ENCODE measurements around the gene C11orf52.

Gene C11orf52

DNA sequence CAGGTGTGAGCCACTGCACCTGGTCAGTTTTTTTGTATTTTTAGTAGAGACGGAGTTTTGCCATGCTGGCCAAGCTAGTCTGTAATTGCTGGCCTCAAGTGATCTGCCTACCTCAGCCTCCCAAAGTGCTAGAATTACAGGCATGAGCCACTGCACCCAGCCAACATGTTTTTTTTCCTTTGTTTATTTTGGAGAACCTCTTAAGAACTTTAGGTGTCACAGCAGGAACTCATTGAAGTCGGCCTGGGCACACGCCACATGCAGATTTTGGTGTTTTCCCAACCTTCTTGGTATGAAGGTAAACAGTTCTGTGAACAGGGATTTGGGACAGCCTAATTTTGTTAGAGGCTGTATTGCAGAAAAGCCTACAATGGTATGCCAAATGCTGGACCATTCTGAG is 27.8 kb downstream of the C11orf52 start:
- FAIRE-seq (no peak), DNase-seq (ENCODE audit: insufficient read length, low spot score) (no peak)
- no peak for TF ChIP-seq TAF1 (IDR thresholded peaks at IDR 0.05; ENCODE audit: low read depth, low read length)
- TF ChIP-seq SPI1 (IDR thresholded peaks at IDR 0.05; ENCODE audit: low read depth, low read length) = no peak
- TF ChIP-seq PAX5 (IDR thresholded peaks at IDR 0.05; ENCODE audit: insufficient read depth, low read length, severe bottlenecking) = no peak
- no peak for TF ChIP-seq POLR2A (IDR thresholded peaks at IDR 0.05; ENCODE audit: low read depth, low read length)
- TF ChIP-seq POU2F2 (IDR thresholded peaks at IDR 0.05; ENCODE audit: low read depth, low read length) = no peak
- TF ChIP-seq POLR2AphosphoS5 (IDR thresholded peaks at IDR 0.05; ENCODE audit: low read depth, low read length) = no peak

DNA sequence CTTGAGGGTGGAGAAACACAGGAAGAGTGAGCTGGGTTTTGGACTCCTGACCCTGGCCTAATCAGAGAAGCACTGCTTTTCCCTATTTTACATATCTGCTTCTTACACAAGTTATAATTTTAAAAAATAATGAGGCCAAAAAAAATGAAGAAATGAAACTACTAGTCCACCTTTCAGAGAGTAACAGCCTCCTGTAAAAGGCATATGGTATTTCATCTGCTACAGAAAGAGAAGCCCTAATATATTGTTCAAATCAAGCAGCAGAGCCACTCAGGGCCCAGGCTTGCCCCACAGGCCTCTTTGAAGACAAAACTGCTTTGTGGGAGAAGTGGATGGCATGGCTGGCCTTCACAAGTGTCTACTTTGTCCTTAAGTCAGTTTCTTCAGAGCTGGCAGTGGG is 28.4 kb downstream of the C11orf52 start:
- TF ChIP-seq SPI1 (IDR thresholded peaks at IDR 0.05; ENCODE audit: low read depth, low read length) (peak; percentile 67), POLR2AphosphoS5 (IDR thresholded peaks at IDR 0.05; ENCODE audit: low read depth, low read length) (no peak)
- no peak for DNase-seq (ENCODE audit: insufficient read length, low spot score)
- FAIRE-seq = no peak

DNA sequence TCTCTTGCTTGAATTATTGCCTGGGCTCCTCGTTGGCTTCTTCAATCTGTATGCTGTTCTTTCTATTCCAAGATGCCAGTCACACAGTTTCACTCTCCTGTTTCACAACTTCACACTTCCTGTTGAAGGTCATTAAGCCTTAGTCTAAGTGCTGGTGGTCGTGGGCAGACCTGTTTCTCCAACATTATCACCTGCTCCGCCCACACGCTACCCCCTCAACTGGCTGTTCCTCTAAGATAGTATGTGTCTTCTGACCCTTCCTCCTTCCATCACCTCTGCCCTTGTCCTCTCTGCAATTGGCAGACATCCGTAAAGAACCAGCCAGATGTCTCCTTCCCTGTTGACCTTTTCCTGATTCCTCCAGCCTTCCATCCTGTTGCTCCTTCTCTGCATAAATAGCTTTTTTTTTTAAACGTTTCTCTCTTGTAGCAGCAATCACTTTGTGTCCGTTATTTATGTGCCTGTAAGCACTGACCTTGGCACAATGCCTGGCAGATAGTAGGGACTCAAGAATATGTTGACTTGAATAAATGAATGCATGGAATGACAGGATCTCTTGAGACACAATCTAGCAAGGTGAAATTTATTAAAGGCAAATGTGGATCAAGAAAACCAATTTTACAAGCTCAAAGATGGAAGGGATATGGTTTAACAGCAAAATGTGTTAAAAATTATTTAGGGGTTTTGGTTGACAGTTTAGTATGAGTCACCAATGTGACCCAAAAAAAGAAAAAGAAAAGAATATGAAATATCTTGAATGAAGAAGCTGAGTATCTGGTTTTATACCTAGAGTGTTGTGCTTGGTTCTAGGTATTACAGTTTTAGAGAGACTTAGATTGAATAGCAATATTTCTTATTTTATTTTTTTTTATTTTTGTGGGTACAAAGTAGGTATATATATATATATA is 31.1 kb downstream of the C11orf52 start:
- TF ChIP-seq TAF1 (IDR thresholded peaks at IDR 0.05; ENCODE audit: low read depth, low read length) (no peak), PAX5 (IDR thresholded peaks at IDR 0.05; ENCODE audit: insufficient read depth, low read length, severe bottlenecking) (no peak)
- DNase-seq (ENCODE audit: insufficient read length, low spot score) = no peak
- peak; percentile 65 for FAIRE-seq

DNA sequence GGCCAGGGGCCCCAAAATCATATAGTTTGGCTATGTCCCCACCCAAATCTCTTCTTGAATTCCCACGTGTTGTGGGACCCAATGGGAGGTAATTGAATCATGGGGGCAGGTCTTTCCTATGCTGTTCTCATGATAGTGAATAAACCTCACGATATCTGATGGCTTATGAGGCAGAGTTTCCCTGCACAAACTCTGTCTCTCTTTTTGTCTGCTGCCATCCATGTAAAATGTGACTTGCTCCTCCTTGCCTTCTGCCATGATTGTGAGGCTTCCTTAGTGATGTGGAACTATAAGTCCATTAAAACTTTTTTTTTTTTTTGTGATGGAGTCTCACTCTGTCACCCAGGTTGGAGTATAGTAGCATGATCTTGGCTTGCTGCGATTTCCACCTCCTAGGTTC is 32.9 kb downstream of the C11orf52 start:
- TF ChIP-seq SPI1 (IDR thresholded peaks at IDR 0.05; ENCODE audit: low read depth, low read length) = no peak
- TF ChIP-seq PAX5 (IDR thresholded peaks at IDR 0.05; ENCODE audit: insufficient read depth, low read length, severe bottlenecking) = no peak
- TF ChIP-seq POU2F2 (IDR thresholded peaks at IDR 0.05; ENCODE audit: low read depth, low read length) = no peak
- no peak for TF ChIP-seq POLR2A (IDR thresholded peaks at IDR 0.05; ENCODE audit: low read depth, low read length)
- TF ChIP-seq POLR2AphosphoS5 (IDR thresholded peaks at IDR 0.05; ENCODE audit: low read depth, low read length) = no peak
- no peak for TF ChIP-seq TAF1 (IDR thresholded peaks at IDR 0.05; ENCODE audit: low read depth, low read length)
- DNase-seq (ENCODE audit: insufficient read length, low spot score) = no peak
- FAIRE-seq = no peak

DNA sequence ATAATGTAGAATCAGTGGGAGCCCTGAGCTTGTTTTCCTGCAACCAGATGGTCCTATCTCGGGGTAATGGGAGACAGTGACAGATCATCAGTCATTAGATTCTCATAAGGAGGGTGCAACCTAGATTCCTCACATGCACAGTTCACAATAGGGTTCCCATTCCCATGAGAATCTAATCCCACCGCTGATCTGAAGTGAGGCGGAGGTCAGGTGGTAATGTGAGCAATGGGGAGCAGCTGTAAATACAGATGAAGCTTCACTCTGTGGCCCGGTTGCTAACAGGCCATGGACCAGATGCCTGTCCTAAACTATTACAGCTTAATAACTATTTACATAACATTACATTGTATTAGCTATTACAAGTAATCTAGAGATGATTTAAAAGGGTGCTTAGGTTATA is 35.4 kb downstream of the C11orf52 start:
- FAIRE-seq = no peak
- no peak for DNase-seq (ENCODE audit: insufficient read length, low spot score)
- no peak for TF ChIP-seq POU2F2 (IDR thresholded peaks at IDR 0.05; ENCODE audit: low read depth, low read length)
- TF ChIP-seq SPI1 (IDR thresholded peaks at IDR 0.05; ENCODE audit: low read depth, low read length) = no peak
- no peak for TF ChIP-seq PAX5 (IDR thresholded peaks at IDR 0.05; ENCODE audit: insufficient read depth, low read length, severe bottlenecking)
- TF ChIP-seq POLR2AphosphoS5 (IDR thresholded peaks at IDR 0.05; ENCODE audit: low read depth, low read length) = no peak

DNA sequence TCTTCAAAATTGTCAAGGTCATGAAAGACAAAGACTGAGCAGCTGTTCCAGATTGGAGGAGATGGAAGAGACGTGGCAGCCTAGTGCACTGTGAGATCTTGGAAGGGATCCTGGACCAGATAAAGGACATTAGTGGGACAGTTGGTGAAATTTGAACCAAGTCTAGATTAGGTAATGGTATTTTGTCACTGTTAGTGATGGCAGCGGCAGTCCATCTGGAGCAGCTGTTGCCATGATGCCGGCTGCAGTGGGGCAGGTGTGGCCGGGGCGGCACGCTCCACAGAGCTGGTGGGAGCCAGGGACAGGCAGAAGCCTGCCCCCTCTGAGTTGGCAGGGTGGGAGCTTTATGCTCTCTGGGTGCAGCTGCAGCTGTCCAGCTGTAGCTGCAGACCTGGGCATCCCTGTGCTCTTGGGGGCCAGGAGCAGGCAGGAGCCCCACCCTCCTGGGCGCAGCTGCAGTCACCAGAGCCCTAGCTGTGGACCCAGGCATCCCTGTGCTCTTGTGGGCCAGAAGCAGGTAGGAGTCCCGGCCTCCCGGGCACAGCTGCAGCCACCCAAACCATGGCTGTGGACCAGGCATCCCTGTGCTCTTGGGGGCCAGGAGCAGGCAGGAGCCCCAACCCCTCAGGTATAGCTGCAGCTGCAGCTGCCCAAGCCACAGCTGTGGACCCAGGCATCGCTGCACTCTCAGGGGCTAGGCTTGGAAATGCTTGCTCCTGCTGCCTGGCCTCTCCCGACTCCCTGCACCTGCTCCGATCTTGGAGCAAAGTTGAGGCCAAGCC is 39.1 kb downstream of the C11orf52 start:
- TF ChIP-seq SPI1 (IDR thresholded peaks at IDR 0.05; ENCODE audit: low read depth, low read length) = no peak
- TF ChIP-seq POLR2AphosphoS5 (IDR thresholded peaks at IDR 0.05; ENCODE audit: low read depth, low read length) = no peak
- no peak for TF ChIP-seq PAX5 (IDR thresholded peaks at IDR 0.05; ENCODE audit: insufficient read depth, low read length, severe bottlenecking)
- TF ChIP-seq POLR2A (IDR thresholded peaks at IDR 0.05; ENCODE audit: low read depth, low read length) = no peak
- TF ChIP-seq TAF1 (IDR thresholded peaks at IDR 0.05; ENCODE audit: low read depth, low read length) = no peak
- no peak for TF ChIP-seq POU2F2 (IDR thresholded peaks at IDR 0.05; ENCODE audit: low read depth, low read length)
- DNase-seq (ENCODE audit: insufficient read length, low spot score) (no peak), FAIRE-seq (no peak)

DNA sequence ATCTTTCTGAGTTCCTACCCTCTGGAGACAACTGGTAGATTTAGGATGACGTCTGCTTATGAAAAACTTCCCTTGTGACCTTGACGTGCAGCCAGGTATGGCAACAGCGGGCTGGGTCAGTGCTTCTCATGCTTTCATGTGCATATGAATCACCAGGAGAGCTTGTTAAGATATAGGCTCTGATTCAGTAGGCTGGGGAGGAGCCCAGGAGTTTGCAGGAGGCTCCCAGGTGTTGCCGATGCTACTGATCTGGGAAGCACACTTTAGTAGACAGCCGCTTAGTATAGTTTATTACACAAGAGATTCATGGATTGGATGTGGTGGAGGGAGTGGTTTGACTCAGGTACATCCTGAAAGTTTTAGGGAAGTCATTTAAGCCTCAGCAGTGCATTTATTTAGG is 42.2 kb downstream of the C11orf52 start:
- no peak for FAIRE-seq

DNA sequence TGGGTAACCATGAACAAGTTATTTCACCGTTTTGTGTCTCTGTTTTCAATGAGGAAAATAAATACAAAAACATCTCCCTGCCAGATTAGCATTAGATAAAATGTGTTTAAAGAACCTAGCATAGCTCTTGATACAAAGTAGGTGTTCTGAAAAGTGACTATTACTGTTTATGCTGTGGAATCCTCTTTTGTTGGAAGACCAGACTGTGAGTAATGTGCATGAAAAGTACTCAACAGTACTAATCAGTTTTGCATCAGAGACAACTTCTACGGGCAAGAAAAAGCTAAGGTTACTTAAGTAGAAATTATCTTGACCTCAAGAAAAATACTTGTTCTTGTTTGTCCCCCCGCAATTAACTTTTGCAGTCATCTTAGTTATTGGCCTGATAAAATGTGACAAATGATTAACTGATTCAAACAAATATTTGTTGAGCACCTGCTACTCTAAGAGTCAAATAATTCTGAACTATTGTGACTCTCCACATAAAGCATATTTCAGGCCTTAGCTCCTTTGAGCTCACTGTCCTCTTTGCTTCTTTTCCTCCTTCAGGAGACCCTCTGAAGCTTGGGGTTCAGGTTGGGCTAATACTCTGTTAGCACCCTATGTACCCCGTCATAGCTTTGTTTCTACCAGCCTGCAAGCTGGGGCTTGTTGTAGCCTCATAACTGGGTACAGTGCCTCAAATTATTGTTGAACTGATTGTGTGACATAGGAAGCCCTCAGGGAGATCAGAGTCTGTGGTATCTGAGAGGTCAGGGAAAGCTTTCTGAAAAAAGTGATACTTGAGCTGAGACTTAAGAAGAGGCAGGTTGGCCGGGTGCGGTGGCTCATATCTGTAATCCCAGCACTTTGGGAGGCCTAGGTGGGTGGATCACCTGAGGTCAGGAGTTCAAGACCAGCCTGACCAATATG is 42.9 kb downstream of the C11orf52 start:
- FAIRE-seq = no peak
- DNase-seq (ENCODE audit: insufficient read length, low spot score) = no peak
- no peak for TF ChIP-seq SPI1 (IDR thresholded peaks at IDR 0.05; ENCODE audit: low read depth, low read length)
- no peak for TF ChIP-seq PAX5 (IDR thresholded peaks at IDR 0.05; ENCODE audit: insufficient read depth, low read length, severe bottlenecking)
- TF ChIP-seq POLR2A (IDR thresholded peaks at IDR 0.05; ENCODE audit: low read depth, low read length) = no peak
- TF ChIP-seq POLR2AphosphoS5 (IDR thresholded peaks at IDR 0.05; ENCODE audit: low read depth, low read length) = no peak
- no peak for TF ChIP-seq TAF1 (IDR thresholded peaks at IDR 0.05; ENCODE audit: low read depth, low read length)
- TF ChIP-seq POU2F2 (IDR thresholded peaks at IDR 0.05; ENCODE audit: low read depth, low read length) = no peak

More for the DNA sequence above, 42.2 kb downstream of the C11orf52 start:
- TF ChIP-seq POLR2AphosphoS5 (IDR thresholded peaks at IDR 0.05; ENCODE audit: low read depth, low read length) (no peak), PAX5 (IDR thresholded peaks at IDR 0.05; ENCODE audit: insufficient read depth, low read length, severe bottlenecking) (no peak), POLR2A (IDR thresholded peaks at IDR 0.05; ENCODE audit: low read depth, low read length) (no peak), SPI1 (IDR thresholded peaks at IDR 0.05; ENCODE audit: low read depth, low read length) (no peak), TAF1 (IDR thresholded peaks at IDR 0.05; ENCODE audit: low read depth, low read length) (no peak), POU2F2 (IDR thresholded peaks at IDR 0.05; ENCODE audit: low read depth, low read length) (no peak)
- DNase-seq (ENCODE audit: insufficient read length, low spot score) = no peak

DNA sequence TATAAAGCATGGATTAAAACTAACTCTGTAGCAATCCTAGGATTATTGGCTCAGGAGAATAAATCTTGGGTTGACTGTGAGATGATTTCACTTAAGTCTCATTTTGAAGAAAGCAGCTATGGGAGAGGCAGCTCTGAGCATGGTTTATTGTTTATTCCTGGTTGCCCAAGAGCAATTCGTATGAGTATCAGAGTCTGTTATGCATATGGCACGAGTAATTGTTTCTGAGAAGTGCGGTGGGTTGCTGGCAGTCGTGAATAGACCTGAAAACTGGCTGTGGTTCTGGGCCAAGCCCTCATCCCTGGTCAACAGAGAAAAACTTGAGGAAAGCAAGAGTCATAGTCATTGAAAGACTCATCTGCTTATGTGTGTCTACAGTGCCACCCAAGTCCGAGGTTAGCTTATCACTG is 45.2 kb downstream of the C11orf52 start:
- FAIRE-seq = no peak
- DNase-seq (ENCODE audit: insufficient read length, low spot score) = no peak
- TF ChIP-seq POLR2AphosphoS5 (IDR thresholded peaks at IDR 0.05; ENCODE audit: low read depth, low read length) (no peak), TAF1 (IDR thresholded peaks at IDR 0.05; ENCODE audit: low read depth, low read length) (no peak), POLR2A (IDR thresholded peaks at IDR 0.05; ENCODE audit: low read depth, low read length) (no peak), PAX5 (IDR thresholded peaks at IDR 0.05; ENCODE audit: insufficient read depth, low read length, severe bottlenecking) (no peak), POU2F2 (IDR thresholded peaks at IDR 0.05; ENCODE audit: low read depth, low read length) (no peak), SPI1 (IDR thresholded peaks at IDR 0.05; ENCODE audit: low read depth, low read length) (no peak)
